ENCODE measurements around the gene TP53I3.
A peak's percentile ranks its signal among the peaks of the same experiment; 100 is the strongest.
"Not testable (repeated sequence)": the region's sequence is repeated elsewhere in the genome, so short reads cannot be mapped to it uniquely, and the experiment has no call there.

Gene TP53I3, protein sequence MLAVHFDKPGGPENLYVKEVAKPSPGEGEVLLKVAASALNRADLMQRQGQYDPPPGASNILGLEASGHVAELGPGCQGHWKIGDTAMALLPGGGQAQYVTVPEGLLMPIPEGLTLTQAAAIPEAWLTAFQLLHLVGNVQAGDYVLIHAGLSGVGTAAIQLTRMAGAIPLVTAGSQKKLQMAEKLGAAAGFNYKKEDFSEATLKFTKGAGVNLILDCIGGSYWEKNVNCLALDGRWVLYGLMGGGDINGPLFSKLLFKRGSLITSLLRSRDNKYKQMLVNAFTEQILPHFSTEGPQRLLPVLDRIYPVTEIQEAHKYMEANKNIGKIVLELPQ

DNA sequence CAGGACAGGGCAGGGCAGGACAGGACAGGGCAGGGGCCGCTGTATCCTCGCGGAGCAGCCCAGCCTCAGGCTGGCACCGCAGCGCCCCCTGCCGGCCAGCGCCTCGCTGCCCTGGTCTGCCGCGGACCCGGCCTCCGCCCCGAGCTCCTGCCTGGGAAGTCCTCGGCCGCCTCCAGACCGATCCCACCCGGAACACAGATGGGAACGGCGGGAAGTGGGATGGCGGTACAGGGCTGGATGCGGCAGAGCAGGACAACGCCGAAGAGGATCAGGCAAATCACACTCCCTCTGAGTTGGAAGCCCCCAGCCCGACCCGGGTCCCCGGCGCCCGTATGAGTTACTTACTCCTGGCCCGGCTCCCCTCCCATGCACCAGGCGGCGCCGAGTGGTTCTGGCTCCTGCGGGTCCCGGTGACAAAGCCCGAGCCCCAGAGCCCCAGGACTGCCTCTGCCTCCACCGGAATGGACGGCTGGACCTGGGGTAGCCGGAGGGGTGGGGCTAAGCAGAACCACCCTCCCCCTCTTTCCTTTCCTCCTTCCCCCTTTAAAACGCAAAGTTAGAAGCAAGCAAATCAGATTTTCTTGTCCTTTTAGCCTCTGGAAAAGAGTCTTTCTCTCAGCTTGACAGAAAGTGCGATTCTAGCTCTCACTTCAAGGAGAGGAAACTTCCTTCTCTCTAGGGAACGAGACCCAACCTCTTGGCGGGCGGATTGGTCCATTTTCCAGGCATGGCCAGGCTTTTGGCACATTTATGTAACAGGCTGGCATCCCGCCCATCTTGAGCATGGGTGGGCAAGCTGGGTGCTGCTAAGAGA, at the start of gene TP53I3:
Gene TP53I3 (minus strand): TSS at position 449 of the 814 bp plus-strand sequence. CDS start 508 bp downstream, outside the sequence.
- peak; percentile 89 for DNase-seq (ENCODE audit: low read depth)

DNA sequence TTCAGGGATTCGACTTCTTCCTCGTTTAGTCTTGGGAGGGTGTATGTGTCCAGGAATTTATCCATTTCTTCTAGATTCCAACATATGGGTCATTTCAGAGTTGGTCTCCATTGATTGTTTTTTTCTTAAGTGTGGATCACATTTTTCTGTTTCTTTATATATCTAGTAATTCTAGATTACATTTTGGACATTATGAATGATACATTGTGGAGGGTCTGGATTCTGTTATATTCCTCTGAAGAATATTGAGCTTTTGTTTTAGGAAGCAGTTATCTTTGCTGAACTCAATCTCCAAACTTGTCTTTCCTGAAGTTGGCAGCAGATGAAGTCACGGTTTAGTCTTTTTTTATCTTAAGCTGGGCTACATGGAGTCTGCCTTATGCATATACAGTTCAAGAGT, 47.9 kb upstream of the TP53I3 start:
- DNase-seq (ENCODE audit: low read depth) = no peak

DNA sequence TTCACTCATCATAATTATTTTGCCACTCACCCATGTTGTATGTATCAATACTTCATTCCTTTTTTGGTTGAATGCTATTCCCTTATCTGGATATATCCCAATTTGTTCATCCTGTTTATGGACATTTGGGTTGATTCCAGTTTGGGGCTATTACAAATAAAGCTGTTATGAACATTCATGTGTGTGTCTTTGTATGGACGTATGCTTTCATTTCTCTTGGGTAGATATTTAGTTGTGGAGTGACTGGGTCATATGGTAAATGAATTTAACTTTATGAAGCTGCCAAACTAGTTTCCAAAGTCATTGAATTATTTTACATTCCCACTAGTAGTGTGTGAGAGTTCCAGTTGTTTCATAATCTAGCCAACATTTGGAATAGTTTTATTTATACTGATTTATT, 41.3 kb upstream of the TP53I3 start:
- no peak for DNase-seq (ENCODE audit: low read depth)

DNA sequence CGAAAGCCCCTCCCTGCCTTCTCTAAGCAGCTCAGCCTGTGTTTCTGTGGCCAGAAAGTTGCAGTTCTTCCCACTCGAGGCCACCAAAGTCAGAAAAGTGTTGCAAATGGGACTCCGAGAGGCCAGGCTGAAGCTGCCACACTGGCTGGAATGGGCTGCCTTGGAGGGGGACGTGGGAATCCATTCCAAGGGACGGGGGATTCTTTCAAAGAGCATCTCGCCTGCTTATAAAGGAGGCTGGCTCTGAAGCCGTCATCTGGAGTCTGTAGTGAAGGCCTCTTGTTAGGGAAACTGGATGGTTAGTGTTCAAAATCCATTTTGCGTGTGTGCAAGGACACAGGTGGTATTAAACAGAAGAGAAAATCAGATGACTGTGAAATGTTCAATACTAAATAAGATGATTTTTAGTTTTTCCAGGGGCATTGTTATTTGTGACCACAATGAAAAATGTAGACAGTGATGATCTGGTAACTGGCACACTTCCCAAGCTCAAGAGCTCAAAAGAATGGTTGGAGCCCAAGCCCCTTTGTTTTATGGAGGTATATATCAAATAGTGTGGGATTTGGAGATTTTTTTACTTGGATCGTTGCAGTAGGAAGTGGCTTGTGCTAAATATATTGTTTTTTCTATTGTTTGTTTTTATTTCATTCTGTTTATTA, 39.4 kb upstream of the TP53I3 start:
- no peak for DNase-seq (ENCODE audit: low read depth)

DNA sequence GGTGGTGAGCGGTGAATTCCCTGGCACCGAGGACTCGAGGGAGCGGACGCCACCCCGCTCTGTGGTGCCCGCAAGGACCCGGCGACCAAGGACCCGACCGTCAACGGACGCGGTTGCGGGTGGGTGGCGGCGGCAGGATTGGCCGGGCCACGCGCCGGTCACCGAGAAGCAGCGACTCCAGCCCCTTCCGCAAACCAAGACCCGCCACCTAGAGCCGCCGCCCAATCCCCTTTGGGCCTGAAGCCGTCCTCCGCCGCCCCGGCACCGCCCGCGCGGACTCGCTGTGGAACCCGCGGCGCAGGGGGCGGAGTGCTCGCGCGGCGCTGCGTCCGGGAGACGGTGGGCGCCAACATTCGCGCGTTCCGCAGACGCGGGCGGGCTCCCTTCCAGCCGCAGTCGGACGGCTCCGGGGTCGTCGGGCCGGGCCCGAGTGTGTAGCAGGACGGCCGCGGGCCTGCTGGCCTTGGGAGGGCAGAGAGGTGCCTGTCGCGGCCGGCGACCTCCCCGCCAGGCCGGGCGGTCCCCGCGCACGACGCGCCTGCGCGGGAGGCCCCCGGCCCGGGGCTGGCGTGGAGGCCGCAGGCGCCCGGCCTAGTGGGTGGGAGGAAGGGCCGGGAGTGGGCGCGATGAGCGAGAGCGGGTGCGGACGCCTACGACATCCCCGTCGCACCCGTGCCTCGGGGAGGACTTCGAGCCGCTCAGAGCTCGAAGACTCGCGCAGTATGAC, 38.7 kb upstream of the TP53I3 start, which contains the start of the genes FAM228B and PFN4:
Gene FAM228B (plus strand): TSS at position 275 of the 727 bp plus-strand sequence. CDS start 893 bp downstream, outside the sequence.
Gene PFN4 (minus strand): TSS at position 140 of the 727 bp plus-strand sequence. CDS start 799 bp downstream, outside the sequence.
- peak; percentile 53 for DNase-seq (ENCODE audit: low read depth)

DNA sequence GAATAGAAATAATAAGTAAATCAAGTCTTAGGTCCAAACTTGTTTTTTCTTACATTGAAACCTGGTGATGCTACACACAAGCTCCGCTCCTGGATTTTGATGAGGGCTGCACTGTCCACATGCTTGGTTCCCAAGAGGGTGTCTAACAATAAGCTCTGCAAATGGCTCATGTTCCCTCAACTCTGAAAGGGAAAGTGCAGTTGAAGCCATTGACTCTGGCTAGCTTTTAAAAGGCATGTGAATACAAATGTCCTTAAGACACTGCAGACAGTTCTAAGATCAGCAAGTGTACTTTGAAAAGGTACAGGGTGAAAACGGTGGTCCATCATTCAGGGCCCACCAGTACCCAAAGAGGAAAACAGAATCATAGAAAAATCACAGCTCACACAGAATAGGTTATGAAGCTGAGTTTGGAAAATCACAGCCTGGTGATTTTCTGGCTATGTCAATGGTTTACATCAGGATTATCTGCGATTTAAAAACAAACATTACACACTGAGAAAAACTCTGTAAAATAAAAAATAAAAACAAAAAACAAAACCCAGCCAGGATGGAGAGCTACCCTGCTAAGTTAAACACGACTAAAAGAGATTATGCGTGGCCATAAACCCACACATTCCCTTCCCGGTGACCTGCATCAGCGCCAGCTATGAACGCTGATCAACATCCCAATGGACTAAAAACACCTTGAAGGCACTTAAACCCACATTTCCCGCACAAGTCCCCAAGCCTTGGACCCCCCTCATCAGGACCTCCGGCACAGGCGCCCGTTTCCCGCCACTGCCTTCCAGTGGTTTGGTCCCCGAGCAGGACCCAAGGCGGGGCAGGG, 37.9 kb upstream of the TP53I3 start:
- no peak for DNase-seq (ENCODE audit: low read depth)

DNA sequence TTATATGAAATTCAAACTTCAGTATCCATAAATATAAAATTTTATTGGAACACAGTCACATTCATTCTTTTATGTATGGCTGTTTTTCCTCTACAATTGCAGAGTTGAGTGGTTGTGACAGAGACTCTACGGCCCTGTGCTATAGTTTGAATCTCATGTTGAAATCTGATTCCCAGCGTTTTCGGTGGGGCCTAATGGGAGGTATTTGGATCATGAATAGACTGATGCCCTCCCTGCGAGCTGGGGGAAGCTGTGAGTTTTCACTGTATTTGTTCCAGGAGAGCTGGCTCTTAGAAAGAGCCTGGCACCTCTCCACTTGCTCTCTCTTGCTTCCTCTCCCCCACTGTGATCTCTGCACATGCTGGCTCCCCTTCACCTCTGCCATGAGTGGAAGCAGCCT, 36.8 kb upstream of the TP53I3 start:
- DNase-seq (ENCODE audit: low read depth) = no peak

DNA sequence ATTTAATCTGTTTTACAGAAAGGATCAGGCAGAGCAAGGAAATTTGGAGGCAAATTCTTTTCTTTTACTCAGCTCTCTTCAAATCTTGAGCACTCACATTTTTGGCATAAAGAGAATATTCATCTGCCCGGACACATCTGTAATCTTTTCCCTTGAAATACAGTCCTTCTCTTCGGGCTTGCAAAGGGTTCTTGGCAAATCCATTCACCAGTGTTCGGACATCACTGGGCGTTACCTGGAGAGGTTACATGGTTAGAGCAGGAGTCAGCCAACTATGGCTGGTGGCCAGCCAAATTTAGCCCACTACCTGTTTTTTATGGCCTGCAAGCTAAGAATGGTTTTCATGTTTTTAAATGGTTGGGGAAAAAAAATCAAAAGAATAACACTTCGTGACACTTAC, 36.4 kb upstream of the TP53I3 start:
- no peak for DNase-seq (ENCODE audit: low read depth)

DNA sequence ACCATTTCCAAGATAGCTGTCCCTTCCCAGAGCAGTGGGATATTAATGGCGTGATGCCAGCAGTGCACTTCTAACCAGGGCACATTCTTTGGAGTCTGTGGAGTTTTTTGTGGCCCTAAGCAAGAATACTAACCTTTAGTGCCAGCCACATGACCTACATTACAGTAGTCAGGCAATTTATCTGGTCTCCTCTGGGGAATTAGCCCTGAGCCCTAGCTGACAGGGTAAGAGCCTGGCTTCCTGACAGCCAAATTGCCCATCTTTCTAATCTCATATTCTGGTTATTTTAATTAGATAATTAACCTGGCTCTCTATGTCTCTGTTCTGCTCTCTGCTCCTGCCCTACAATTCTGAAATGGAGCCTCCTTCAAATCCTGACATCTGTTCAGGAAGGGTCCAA, 33.3 kb upstream of the TP53I3 start:
- no peak for DNase-seq (ENCODE audit: low read depth)

DNA sequence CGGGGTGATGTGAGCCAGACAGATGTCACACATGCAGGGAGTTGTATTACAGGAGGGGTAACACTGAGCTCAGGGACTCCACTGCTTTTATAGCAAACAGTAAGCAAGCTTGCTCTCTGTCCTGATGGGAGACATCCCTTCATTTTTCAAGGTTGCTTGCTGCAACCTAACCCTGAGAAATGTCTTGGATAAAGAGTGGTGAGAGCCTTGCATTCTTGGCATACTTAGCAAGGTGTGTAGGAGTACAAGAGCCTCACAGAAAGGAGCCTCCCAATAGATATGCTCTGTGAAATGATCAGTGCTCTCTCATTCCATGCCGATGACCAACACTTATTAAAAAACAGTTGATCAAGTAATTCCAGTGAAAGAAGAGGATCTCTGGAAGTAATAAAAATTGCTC, 30.4 kb upstream of the TP53I3 start:
- no peak for DNase-seq (ENCODE audit: low read depth)

DNA sequence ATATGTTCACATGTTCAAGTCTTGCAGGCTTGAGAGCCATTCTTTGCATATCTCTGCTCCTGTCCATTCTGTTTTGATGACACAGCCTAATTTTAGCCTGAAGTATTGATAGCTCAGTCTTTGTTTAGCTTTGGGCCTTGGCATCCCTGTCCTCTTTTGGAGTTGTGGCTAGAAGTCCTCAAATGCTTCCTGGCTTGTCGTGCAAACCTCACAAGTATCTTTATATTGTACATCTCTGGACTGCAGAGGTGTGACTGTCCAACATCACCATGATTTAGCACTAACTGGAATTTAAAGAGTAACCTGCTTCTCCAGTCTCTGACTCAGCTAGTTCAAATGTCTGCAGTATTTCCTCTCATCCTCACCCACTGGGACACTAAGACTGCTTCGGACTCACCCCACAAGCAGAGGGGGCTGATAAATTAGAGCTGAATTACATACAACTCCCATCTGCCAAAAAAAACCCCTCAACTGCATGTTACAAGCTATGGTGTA, 26.8 kb upstream of the TP53I3 start:
- no peak for DNase-seq (ENCODE audit: low read depth)

DNA sequence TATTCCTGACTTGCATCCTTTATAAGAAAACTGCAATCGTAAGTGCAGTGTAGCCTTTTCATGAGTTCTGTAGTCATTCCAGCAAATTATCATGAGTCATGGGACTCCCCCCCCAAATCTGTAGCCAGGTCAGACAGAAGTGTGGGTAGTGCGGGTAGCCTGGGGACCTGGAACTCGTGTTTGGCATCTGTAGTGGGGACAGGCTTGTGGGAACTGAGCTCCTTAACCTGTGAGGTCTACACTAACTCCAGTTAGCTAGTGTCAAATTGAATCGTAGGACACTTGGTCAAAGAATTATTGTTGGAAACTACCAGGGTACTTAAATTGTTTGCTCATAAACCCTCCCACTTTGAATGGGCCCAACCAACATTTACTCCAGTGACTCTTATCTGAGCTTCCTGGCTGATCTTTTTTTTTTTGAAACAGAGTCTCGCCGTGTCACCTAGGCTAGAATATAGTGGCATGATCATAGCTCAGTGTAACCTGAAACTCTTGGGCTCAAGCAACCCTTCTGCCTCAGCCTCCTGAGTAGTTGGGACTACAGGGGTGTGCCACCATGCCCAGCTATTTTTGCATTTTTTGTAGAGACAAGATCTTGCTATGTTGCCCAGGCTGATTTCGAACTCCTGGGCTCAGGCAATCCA, 26.1 kb upstream of the TP53I3 start:
- no peak for DNase-seq (ENCODE audit: low read depth)

DNA sequence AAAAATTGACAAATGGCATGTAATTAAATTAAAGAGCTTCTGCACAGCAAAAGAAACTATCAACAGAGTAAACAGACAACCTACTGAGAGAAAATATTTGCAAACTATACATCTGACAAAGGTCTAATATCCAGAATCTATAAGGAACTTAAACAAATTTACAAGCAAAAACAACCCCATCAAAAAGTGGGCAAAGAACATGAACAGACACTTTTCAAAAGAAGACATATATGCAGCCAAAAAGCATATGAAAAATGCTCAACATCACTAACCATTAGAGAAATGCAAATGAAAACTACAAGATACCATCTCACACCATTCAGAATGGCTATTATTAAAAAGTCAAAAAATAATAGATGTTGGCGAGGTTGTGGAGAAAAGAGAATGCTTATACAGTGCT, 24.8 kb upstream of the TP53I3 start:
- DNase-seq (ENCODE audit: low read depth) = not testable (repeated sequence)

DNA sequence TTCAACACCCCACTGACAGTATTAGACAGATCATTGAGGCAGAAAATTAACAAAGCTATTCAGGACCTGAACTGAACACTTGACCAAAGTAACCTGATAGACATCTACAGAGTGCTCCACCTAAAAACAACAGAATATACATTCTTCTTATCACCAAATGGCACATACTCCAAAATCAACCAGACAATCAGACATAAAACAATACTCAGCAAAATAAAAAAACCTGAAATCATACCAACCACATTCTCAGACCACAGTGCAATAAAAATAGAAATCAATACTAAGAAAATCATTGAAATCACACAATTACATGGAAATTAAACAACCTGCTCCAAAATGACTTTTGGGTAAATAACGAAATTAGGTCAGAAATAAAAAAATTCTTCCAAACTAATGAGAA, 22.7 kb upstream of the TP53I3 start:
- no peak for DNase-seq (ENCODE audit: low read depth)

DNA sequence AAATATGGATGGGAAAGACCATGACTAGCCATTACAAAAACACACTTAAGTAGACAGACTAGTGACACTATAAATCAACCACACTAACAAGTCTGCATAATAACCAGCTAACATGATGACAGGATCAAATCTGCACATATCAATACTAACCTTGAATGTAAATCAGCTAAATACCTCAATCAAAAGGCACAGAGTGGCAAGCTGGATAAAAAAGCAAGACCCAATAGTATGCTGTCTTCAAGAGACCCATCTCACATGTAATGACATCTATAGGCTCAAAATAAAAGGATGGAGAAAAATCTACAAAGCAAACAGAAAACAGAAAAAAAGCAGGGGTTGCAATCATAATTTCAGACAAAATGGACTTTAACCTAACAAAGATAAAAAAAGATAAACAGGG, 22.2 kb upstream of the TP53I3 start:
- DNase-seq (ENCODE audit: low read depth) = no peak

DNA sequence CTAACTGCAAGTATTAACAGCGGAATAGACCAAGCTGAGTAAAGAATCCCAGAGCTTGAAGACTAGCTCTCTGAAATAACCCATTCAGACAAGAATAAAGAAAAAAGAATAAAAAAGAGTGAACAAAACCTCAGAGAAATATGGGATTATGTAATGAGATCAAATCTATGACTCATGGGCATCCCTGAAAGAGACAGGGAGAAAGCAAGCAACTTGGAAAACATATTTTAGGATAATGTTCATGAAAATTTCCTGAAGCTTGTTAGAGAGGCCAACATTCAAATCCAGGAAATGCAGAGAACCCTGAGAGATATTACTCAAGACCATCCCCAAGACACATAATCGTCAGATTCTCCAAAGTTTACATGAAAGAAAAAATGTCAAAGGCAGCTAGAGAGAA, 21.2 kb upstream of the TP53I3 start:
- no peak for DNase-seq (ENCODE audit: low read depth)

DNA sequence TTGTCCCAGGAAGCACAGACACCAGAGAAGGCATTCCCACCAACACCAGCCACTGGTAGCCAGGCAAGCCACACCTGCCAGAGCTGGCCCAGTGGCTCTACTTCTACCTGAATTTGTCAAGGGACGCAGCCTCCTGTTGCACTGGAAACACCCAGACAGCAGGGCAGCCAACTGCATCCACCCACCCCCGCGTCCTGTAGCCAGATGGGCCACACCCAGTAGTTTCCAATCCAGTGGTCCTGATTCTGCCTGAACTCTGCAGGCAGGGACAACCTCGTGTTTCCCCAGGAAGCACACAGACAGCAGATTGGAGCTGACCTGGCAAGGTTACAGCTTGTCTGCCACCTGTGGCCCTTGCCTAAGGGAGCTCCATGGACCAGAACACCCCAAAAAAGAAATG, 20.3 kb upstream of the TP53I3 start:
- DNase-seq (ENCODE audit: low read depth) = no peak

DNA sequence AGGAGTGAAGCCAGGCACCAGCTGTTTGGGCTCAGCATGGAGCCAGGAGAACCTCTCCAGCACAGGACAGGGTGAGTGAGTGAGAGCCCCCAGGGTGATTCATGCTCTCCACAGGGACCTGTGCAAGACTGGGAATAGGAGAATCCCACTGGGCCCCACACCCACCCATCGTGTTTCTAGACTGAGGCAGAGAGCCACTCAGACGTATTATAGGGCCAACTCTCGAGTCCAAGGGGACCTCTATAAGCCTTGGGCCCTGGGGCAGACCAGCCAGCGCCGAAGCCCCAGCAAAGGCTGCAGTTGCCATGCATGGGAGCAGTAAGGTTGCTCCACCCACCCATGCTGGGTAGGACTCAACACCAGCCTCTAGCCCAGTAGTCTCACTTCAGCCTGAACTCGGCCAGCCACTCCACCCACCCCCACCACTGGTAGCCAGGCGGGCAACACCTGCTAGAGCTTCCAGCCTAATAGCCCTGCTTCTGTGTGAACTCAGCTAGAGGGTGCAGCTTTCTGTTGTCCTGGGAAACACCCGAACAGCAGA, 19.5 kb upstream of the TP53I3 start:
- DNase-seq (ENCODE audit: low read depth) = no peak

DNA sequence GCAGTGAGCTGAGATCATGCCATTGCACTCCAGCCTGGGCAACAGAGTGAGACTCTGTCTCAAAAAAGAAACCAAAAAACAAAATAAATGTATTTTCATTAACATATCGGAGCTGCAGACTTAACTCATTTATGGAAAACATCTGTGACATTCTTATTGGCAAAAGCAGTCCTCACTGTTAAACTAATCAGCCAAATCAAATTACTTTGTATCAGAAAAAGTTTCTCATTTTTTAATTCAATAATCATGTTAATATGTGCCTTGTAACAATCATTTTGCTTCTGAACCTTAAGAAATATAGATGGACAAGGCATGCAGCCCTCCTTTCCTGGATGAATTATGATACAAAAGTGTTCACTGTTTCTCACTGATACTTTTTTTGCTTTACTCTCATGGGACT, 18.0 kb upstream of the TP53I3 start:
- no peak for DNase-seq (ENCODE audit: low read depth)

DNA sequence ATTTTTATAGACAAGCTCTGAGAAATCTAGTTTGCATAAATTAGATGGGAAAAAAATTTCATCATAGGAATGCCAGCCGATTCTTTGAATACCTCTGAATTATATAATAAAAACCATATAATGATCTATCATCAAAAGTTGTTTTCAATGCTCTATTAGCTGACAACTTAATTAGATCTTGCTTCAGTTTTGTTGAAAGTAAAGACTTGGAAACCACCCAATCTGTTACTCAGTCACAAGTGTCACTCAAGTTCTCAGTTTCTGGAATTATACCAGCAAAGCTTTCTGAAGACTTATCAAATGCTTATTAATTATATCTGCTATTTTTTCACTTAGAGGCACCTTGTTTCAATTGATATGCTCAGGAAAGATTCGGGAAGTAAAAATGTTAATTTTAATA, 17.4 kb upstream of the TP53I3 start:
- no peak for DNase-seq (ENCODE audit: low read depth)

Measured in fibroblast of the conjunctiva (primary cell).